ENCODE data around the gene RAI1. TPM values are rescaled to one million over a fixed set of nuclear protein-coding genes. Genes with fewer than 3 reads are reported as not detected.

Gene RAI1
- total and polyA plus RNA-seq, 2 of the 8 experiments (the other 6 are each of a cell fraction or from before 2014, with no cell fraction given): 0.39 to 1.2 TPM

DNA sequence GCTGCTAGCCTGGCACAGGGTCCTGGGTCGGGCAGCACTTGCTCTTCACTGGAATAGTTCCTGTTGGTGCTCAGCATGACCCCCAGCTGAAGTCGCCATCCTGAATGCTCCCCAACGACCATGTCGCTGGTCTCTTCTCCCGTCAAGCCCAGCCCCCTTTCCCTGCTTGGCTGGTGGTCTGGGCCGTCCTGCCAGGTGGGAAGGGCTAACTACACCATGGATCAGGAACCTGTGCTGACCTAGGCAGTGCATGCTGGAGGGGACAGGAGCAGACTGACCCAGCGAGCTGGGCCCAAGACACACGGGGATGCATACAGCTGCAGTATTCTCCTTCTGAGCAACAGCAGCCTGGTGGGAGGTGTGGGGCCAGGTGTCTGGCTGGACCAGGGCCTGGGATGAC is 164.7 kb downstream of the RAI1 start:
- no peak overlapping the region for H3K56ac ChIP-seq (replicated peaks; ENCODE audit: insufficient read length, low read depth, low read length)
- H3K27me3 ChIP-seq (replicated peaks in 1 of 4; ENCODE audit: control insufficient read depth in 3 of 4, extremely low read depth in 1 of 4, insufficient read depth in 3 of 4, low read length in 3 of 4): no peaks in the 10 kb centered on the region; a peak in 1 of 7 replicates
- peak overlapping the region; percentile 62 for H4K8ac ChIP-seq (ENCODE audit: extremely low read depth, insufficient read depth, low read length)
- ChIA-PET CTCF (ENCODE audit: partially characterized antibody) (interaction anchor here (0.8 to 5.9 kb wide), 14 partner anchors 8 to 73 kb away, joined by 3 to 44 read pairs (median 4); no protein-coding TSS in a partner anchor), POLR2A (ENCODE audit: partially characterized antibody) (interaction anchor here (0.6 to 7.6 kb wide), 9 partner anchors 10 to 71 kb away, joined by 3 to 44 read pairs (median 3); partner anchors contain the start of gene SREBF1)
- no peaks in the 10 kb centered on the region for H3K9me3 ChIP-seq (ENCODE audit: insufficient read depth in 2 of 2, low read depth in 1 of 2, low read length in 1 of 2)
- WGBS, 2 experiments (ENCODE audit: extremely low coverage in 1 of 2, insufficient coverage in 1 of 2, insufficient read length in 1 of 2, insufficient replicate concordance in 2 of 2, low coverage in 1 of 2, low lambda C conversion rate in 2 of 2, missing lambda C conversion rate in 1 of 2): 73% methylated on average over 8 of the region's 8 CpGs; no CpG with 5 or more reads in 1 of the 2 experiments
- H2AK5ac ChIP-seq (ENCODE audit: low read depth, low read length): peak overlapping the region; percentile 59; the same call in 1 of the 2 replicates
- H3K79me2 ChIP-seq (ENCODE audit: control insufficient read depth in 1 of 2, insufficient read depth in 2 of 2, low read length in 2 of 2): no peaks in the 10 kb centered on the region
- H3K23ac ChIP-seq (ENCODE audit: insufficient read length): no peak overlapping the region
- H3K4me1 ChIP-seq (replicated peaks in 1 of 4; ENCODE audit: control insufficient read depth in 3 of 4, insufficient read depth in 4 of 4, low read length in 3 of 4): peaks cover 2 to 33% (median 20%) of the 10 kb centered on the region in 4 experiments
- no peak overlapping the region for H2BK120ac ChIP-seq (replicated peaks; ENCODE audit: low read depth, low read length)
- peak overlapping the region; percentile 81; the same call in 1 of the 2 replicates for H2BK12ac ChIP-seq (ENCODE audit: low read depth, low read length)
- H3K4ac ChIP-seq (replicated peaks; ENCODE audit: insufficient read length, low read depth, low read length): no peak overlapping the region
- H4K5ac ChIP-seq (ENCODE audit: insufficient read length, low read depth, low read length): no peak overlapping the region
- no peak overlapping the region for H2AFZ ChIP-seq (ENCODE audit: low read length)
- H2BK15ac ChIP-seq (ENCODE audit: low read length): peak overlapping the region; percentile 55; the same call in 1 of the 2 replicates
- no peak overlapping the region for H3K18ac ChIP-seq (ENCODE audit: extremely low read depth, low read length)
- H3K27ac ChIP-seq (ENCODE audit: low read depth, low read length): no peak overlapping the region
- no peaks in the 10 kb centered on the region for H3K36me3 ChIP-seq (ENCODE audit: control insufficient read depth in 2 of 4, insufficient read depth in 4 of 4, low read length in 3 of 4)
- FAIRE-seq (no peak), DNase-seq (ENCODE audit: low read depth in 1 of 2, low spot score in 2 of 2) (no peak)
- H2BK20ac ChIP-seq (ENCODE audit: low read length): no peak overlapping the region; the same call in 1 of the 2 replicates
- peak overlapping the region; percentile 71 for H4K91ac ChIP-seq (replicated peaks; ENCODE audit: insufficient read length, low read length)
- no peak overlapping the region for H3K4me2 ChIP-seq (ENCODE audit: insufficient read depth in 1 of 2, low read depth in 2 of 2, low read length in 2 of 2)
- H3K9ac ChIP-seq (replicated peaks in 1 of 4; ENCODE audit: extremely low read depth in 1 of 4, low read depth in 3 of 4, low read length in 3 of 4): no peak overlapping the region
- no peak overlapping the region for H3K14ac ChIP-seq (ENCODE audit: insufficient read length)
- H2BK5ac ChIP-seq (ENCODE audit: low read depth, low read length): 0 out of 2 replicates have a peak overlapping the region, but pooled peaks have one; percentile 75
- no peaks in the 10 kb centered on the region for H3K79me1 ChIP-seq (ENCODE audit: low read depth, low read length)
- H3K4me3 ChIP-seq (ENCODE audit: extremely low read depth in 1 of 4, insufficient read depth in 2 of 4, low read depth in 3 of 4, low read length in 4 of 4): no peak overlapping the region; a peak in 1 of 8 replicates
- H3K23me2 ChIP-seq (ENCODE audit: low read depth, low read length): no peaks in the 10 kb centered on the region
- peaks cover 0 to 1% of the 10 kb centered on the region in 2 experiments for H4K20me1 ChIP-seq (replicated peaks in 1 of 2; ENCODE audit: control insufficient read depth in 1 of 2, insufficient read depth in 2 of 2, low read length in 2 of 2)
- TF ChIP-seq CHD1 (IDR thresholded peaks at IDR 0.05; ENCODE audit: low read depth, low read length) (no peak), SIN3A (conservative IDR thresholded peaks at IDR 0.05 in 1 of 2, IDR thresholded peaks at IDR 0.05 in 1 of 2; ENCODE audit: low read depth in 1 of 2, low read length in 2 of 2) (no peak), YY1 (IDR thresholded peaks at IDR 0.05; ENCODE audit: low read depth, low read length) (no peak), POLR2A (IDR thresholded peaks at IDR 0.05; ENCODE audit: control extremely low read depth in 1 of 2, low read depth in 2 of 2, low read length in 2 of 2) (no peak), SP4 (IDR thresholded peaks at IDR 0.05; ENCODE audit: low read length) (no peak), KDM4A (IDR thresholded peaks at IDR 0.05; ENCODE audit: low read depth, low read length, severe bottlenecking) (no peak), SIX5 (IDR thresholded peaks at IDR 0.05; ENCODE audit: low read depth, low read length) (no peak), TAF1 (IDR thresholded peaks at IDR 0.05; ENCODE audit: low read depth, low read length) (no peak), BACH1 (IDR thresholded peaks at IDR 0.05; ENCODE audit: low read length) (no peak), PHF8 (conservative IDR thresholded peaks at IDR 0.05; ENCODE audit: low read depth, low read length) (no peak)
- TF ChIP-seq, protein P1, sequence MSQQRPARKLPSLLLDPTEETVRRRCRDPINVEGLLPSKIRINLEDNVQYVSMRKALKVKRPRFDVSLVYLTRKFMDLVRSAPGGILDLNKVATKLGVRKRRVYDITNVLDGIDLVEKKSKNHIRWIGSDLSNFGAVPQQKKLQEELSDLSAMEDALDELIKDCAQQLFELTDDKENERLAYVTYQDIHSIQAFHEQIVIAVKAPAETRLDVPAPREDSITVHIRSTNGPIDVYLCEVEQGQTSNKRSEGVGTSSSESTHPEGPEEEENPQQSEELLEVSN (IDR thresholded peaks at IDR 0.05): no peak
- TF ChIP-seq, protein P2, sequence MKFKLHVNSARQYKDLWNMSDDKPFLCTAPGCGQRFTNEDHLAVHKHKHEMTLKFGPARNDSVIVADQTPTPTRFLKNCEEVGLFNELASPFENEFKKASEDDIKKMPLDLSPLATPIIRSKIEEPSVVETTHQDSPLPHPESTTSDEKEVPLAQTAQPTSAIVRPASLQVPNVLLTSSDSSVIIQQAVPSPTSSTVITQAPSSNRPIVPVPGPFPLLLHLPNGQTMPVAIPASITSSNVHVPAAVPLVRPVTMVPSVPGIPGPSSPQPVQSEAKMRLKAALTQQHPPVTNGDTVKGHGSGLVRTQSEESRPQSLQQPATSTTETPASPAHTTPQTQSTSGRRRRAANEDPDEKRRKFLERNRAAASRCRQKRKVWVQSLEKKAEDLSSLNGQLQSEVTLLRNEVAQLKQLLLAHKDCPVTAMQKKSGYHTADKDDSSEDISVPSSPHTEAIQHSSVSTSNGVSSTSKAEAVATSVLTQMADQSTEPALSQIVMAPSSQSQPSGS (IDR thresholded peaks at IDR 0.05; ENCODE audit: low read length): no peak

Data from H1 (cell line).